Measurements from ENCODE around the gene BBOX1.

DNA sequence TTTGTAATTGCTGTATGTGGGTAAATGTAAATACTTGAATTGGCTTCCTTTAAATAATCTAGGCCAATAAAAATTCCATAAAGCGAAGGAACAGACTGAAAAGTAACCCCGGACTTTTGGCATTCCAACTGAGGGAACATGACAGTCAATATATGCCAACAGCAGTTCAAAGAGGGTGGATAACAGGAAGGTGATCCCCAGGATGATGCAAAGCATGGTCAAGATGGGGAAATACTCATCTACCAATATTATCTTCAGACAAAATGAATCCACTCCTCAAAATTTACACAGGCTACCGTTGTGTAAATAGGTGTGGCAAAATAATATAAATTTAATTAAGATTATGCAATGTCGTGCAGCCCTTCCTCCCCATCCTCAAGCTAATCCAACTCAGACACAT, 56.9 kb downstream of the BBOX1 start:
- TF ChIP-seq POLR2AphosphoS5 (IDR thresholded peaks at IDR 0.05; ENCODE audit: borderline replicate concordance, low read depth, low read length) (no peak), EZH2 (IDR thresholded peaks at IDR 0.05) (no peak)
